Stomach (tissue), 4 donors: Measurements from ENCODE around the gene MARCHF2.

ENCODE experiments used
- CTCF ChIP-seq, 7 experiments: fragments of 450-650 bp in 4 of 7; fragments of 200-600 bp in 3 of 7; sonication (generic) in 3 of 7; IDR thresholded peaks; one replicate each; pipeline ENCODE4 v1.5.1; 2016 to 2019; ENCODE audit warnings: antibody characterized with exemption in 7 of 7, control low read depth in 2 of 7, mild to moderate bottlenecking in 1 of 7
- EP300 ChIP-seq: sonication (generic); formaldehyde crosslinking; IDR thresholded peaks from one replicate; pipeline ENCODE4 v1.6.1; 2017; ENCODE audit warnings: antibody characterized with exemption
- POLR2A ChIP-seq, 4 donors: fragments of 450-650 bp; IDR thresholded peaks; one replicate each; pipeline ENCODE4 v1.6.1; 2016; ENCODE audit warnings: antibody characterized with exemption in 4 of 4, control low read depth in 2 of 4, mild to moderate bottlenecking in 1 of 4, moderate library complexity in 1 of 4
- POLR2AphosphoS5 ChIP-seq, 3 donors: sonication (generic); formaldehyde crosslinking; IDR thresholded peaks; one replicate each; pipeline ENCODE4 v1.6.1; 2016; ENCODE audit warnings: antibody characterized with exemption in 3 of 3

GRCh38 chr19:8451885-8452284 is 38.8 kb downstream of the MARCHF2 start:
- TF ChIP-seq CTCF (IDR thresholded peaks at IDR 0.05) (no peak), POLR2A (IDR thresholded peaks at IDR 0.05) (no peak), POLR2AphosphoS5 (IDR thresholded peaks at IDR 0.05) (peak in 1 of 3 donors; percentile 41), EP300 (no peak)
